UCSD-AML1 (cell line): ENCODE results near the gene ZNF350.
"Not testable (repeated sequence)": the region's sequence is repeated elsewhere in the genome, so short reads cannot be mapped to it uniquely, and the experiment has no call there.

Source experiments
- DNase-seq: peaks from one replicate; lab custom pipeline; 2025; ENCODE audit not compliant: unreplicated experiment; lab: John Stamatoyannopoulos, UW

ZNF350 gene

DNA sequence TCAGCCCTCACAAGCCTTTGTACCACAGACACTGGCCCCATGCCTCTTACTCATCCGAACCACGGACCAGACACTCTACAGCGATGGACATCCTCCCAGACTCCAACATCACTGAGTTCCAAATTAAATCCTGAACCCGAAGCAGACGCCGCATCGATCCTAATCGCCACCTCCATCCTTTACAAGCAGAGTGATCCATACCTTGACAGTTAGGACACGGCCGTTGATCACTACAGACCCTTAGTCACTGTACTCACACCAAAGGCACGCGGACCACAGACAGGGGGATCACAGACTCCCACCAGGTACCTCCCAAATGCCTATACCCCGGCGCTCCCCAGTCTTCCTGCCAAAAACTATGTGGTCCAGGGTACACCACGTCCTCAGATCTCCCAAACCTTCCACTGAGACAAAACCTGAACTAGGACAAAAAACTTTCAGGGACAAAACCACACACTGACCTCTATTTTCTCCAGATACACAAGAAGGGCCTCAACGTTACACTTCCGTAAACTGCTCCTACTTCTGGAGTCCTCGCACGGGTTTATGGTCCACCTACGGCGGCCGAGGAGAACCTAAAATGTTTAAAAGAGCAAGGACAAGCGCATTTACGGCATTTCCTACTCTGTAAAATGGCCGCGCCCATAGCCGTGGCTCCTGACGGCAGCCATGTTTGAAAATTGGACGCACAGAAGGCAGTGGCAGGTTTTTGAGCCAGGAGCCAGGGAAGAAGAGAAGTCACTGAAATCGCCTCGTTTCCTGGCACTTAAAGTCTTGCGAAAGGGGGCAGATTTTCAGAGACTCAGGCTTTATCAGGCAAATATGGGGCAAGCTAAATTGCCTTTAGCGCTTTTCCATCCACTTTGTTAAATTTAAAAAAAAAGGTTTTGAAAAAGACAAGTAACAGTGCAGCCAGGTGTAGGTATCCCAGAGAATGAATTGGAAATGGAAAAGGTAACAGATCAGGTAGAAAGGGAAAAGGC lies at the start of gene ZNF350:
ZNF350 (minus strand) TSS at position 532 of the 983 bp plus-strand sequence. CDS start 12,480 bp downstream, outside the sequence.
- peak; percentile 88 for DNase-seq

DNA sequence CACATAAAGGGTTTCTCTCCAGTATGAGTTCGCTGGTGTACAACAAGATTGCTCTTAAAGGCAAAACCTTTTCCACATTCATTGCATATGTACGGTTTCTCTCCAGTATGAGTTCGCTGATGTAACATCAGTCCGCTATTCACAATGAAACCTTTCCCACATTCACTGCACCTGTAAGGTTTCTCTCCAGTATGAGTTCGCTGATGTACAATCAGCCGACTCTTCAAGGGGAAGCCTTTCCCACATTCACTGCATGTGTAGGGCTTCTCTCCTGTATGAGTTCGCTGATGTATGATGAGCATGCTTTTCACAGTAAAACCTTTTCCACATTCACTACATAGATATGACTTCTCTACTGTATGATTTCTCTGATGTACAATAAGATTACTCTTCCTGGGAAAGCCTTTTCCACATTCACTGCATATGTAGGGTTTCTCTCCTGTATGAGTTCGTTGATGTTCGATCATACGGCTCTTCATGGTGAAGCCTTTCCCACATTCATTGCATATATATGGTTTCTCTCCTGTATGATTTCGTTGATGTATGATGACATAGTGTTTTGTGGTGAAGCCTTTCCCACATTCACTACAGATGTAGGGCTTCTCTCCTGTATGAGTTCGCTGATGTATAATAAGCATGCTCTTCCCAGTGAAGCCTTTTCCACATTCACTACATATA lies 47.5 kb upstream of the ZNF350 start:
- no peak for DNase-seq

- no peak for DNase-seq
These were observed 42.1 kb upstream of the ZNF350 start for GRCh38 chr19:52028780-52029123.

DNA sequence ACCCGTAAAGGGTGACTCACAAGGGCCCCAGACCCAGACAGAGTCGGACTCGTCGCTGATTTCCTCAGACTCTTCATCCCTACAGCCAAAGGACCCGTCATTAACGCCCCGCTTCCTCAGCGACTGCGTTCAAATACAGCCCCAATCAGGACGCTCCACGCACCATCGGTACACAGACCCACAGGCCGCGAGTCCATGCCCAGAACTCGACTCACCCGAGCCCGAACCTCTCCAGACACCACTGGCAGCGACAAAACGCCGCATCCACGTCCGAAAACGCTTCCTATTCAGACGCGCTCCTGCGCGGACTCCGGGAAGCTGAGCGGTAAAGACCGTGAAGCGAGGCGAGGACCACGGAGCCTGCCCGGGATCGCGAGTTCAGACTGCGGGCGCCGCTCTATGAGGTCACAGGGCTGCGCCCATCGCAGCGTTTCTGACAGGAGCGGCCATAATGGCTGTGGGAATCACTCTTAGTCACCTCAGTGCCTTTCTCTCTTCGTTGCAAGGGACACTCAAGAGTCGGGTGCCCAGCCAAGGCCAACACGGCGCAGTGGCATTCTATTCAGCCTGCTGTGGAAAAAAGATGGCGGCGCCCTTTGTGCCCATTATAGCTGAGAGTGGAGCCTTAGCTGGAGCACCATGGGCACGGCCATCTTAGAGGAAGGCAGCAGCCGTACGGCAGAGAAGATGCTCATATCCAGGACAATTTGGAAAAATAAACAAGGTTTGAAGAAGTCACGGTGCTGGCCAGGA lies 41.6 kb upstream of the ZNF350 start, which contains the start of gene ZNF614:
ZNF614 (minus strand) TSS at position 353 of the 753 bp plus-strand sequence. CDS start 2,634 bp downstream, outside the sequence.
- DNase-seq, result peak; percentile 88

DNA sequence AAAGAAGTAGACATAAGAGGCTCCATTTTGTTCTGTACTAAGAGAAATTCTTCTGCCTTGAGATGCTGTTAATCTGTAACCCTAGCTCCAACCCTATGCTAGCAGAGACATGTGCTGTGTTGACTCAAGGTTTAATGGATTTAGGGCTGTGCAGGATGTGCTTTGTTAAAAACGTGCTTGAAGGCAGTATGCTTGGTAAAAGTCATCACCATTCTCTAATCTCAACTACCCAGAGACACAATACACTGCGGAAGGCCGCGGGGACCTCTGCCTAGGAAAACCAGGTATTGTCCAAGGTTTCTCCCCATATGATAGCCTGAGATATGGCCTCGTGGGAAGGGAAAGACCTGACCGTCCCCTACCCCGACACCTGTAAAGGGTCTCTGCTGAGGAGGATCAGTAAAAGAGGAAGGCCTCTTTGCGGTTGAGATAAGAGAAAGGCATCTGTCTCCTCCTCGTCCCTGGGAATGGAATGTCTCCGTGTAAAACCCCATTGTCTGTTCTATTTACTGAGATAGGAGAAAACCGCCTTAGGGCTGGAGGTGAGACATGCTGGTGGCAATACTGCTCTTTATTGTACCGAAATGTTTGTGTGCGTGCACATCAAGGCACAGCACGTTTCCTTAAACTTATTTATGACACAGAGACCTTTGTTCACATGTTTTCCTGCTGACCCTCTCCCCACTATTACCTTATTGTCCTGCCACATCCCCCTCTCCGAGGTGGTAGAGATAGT lies 39.8 kb upstream of the ZNF350 start:
- DNase-seq, result not testable (repeated sequence)

DNA sequence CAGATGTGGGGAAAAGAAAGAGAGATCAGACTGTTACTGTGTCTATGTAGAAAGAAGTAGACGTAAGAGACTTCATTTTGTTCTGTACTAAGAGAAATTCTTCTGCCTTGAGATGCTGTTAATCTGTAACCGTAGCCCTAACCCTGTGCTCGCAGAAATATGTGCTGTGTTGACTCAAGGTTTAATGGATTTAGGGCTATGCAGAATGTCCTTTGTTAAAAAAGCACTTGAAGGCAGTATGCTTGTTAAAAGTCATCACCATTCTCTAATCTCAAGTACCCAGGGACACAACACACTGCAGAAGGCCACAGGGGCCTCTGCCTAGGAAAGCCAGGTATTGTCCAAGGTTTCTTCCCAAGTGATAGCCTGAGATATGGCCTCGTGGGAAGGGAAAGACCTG lies 37.8 kb upstream of the ZNF350 start:
- DNase-seq, result not testable (repeated sequence)

- DNase-seq, result no peak
These were observed 35.6 kb upstream of the ZNF350 start for GRCh38 chr19:52022193-52022592.

DNA sequence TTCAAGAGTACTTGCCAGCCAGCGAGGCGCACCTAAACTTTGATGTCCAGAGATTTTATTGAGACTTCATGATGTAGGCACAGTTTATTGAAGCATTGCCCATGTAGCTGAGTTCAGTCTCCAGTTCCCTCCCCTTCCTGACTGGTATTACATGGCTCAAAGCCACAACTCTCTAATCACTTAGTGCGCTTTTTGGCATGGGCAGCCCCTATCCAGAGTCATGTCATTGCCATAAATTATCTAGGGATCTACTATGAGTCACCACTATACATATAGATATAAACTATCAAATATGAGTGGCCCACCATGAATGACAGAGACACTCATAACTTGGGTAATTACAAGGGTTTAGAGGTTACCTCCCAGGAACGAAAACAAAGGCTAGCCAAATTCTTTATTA lies 33.9 kb upstream of the ZNF350 start:
- no peak for DNase-seq

- no peak for DNase-seq
These were observed 24.0 kb upstream of the ZNF350 start for GRCh38 chr19:52010674-52011073.

GRCh38 chr19:52007806-52008557 lies 21.3 kb upstream of the ZNF350 start, which contains the start of gene ZNF615:
ZNF615 (minus strand) TSS chr19:52008211; CDS start chr19:52003711, 4,500 bp downstream.
- peak; percentile 84 for DNase-seq

- DNase-seq, result no peak
These were observed 20.8 kb upstream of the ZNF350 start for GRCh38 chr19:52007451-52007805.

GRCh38 chr19:51994048-51994644 lies 7.5 kb upstream of the ZNF350 start:
- DNase-seq, result no peak

- no peak for DNase-seq
These were observed 6.8 kb upstream of the ZNF350 start for GRCh38 chr19:51993422-51993821.

DNA sequence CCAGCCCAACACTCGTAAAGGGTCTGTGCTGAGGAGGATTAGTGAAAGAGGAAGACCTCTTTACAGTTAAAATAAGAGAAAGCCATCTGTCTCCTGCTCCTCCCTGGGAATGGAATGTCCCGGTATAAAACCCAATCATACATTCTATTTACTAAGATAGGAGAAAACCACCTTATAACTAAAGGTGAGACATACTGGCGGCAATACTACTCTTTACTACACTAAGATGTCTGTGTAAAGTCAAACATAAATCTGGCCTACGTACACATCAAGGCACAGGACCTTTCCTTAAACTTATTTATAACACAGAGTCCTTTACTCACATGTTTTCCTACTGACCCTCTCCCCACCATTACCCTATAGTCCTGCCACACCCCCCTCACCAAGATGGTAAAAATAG lies 3.3 kb downstream of the ZNF350 start:
- DNase-seq, result no peak

- DNase-seq, result not testable (repeated sequence)
These were observed 5.7 kb downstream of the ZNF350 start for GRCh38 chr19:51980926-51981325.

GRCh38 chr19:51980116-51980736 lies 6.4 kb downstream of the ZNF350 start:
- no peak for DNase-seq

- no peak for DNase-seq
These were observed 7.8 kb downstream of the ZNF350 start for GRCh38 chr19:51978882-51979281.

- DNase-seq, result no peak
These were observed 9.3 kb downstream of the ZNF350 start for GRCh38 chr19:51977346-51977745.

DNA sequence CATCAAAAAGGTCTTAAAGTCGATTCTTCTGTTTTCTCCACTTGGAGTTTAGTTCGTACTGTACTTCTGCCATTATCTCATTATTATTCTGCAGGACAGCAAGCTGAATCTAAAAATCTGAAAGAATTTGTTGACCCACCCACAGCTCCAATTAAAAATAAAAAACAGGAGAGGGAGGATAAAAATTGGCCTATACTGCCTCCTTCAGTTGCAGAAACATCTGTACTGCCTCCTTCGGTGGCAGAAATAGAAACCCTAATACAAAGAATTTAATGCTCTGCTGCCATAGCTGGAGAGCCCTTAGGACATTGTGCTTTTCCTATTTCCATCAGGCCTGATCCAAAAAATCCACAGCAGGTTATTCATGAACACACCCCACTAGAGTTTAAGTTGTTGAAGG lies 9.8 kb downstream of the ZNF350 start:
- no peak for DNase-seq
